Tibial nerve (tissue), 3 donors: Measurements from ENCODE around the gene C1orf53.

ENCODE experiments used
- CTCF ChIP-seq, 5 experiments: fragments of 200-600 bp in 3 of 5; fragments of 450-650 bp in 2 of 5; sonication (generic) in 3 of 5; IDR thresholded peaks; one replicate each; pipeline ENCODE4 v1.5.1; 2016 to 2019; ENCODE audit warnings: antibody characterized with exemption in 5 of 5, mild to moderate bottlenecking in 3 of 5, moderate library complexity in 2 of 5
- POLR2A ChIP-seq, 2 donors: fragments of 450-650 bp; IDR thresholded peaks; one replicate each; pipeline ENCODE4 v1.6.1; 2017; ENCODE audit warnings: antibody characterized with exemption in 2 of 2, mild to moderate bottlenecking in 2 of 2, moderate library complexity in 2 of 2

- no peak for TF ChIP-seq POLR2A (IDR thresholded peaks at IDR 0.05)
- TF ChIP-seq CTCF (IDR thresholded peaks at IDR 0.05), result no peak
Measured at GRCh38 chr1:197911111-197911856, 8.9 kb downstream of the C1orf53 start.
